Raji (cell line): ENCODE data around the gene ZNF57.
A peak's percentile ranks its signal among the peaks of the same experiment; 100 is the strongest.

ENCODE experiments used
- POLR2A ChIP-seq: IDR thresholded peaks from 2 replicates; pipeline ENCODE4 v1.6.1; 2011; ENCODE audit warnings: low read depth, low read length, control low read depth; ENCODE audit not compliant: insufficient read depth

The ZNF57 gene

DNA sequence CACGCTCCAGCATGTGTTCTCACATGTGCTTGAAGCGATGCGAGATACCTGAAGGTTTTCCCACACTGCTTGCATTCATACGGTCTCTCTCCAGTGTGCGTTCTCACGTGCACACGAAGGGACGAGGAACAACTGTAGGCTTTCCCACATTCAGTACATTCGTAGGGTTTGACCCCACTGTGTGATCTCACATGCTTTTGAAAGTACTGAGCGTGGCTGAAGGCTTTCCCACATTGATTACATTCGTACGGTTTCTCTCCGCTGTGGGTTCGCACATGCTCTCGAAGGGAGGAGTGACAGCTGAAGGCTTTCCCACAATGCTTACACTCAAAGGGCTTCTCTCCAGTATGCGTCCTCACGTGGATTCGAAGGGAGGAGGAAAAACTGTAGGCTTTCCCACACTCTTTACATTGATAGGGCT lies 32.8 kb downstream of the ZNF57 start:
- no peak for TF ChIP-seq POLR2A

DNA sequence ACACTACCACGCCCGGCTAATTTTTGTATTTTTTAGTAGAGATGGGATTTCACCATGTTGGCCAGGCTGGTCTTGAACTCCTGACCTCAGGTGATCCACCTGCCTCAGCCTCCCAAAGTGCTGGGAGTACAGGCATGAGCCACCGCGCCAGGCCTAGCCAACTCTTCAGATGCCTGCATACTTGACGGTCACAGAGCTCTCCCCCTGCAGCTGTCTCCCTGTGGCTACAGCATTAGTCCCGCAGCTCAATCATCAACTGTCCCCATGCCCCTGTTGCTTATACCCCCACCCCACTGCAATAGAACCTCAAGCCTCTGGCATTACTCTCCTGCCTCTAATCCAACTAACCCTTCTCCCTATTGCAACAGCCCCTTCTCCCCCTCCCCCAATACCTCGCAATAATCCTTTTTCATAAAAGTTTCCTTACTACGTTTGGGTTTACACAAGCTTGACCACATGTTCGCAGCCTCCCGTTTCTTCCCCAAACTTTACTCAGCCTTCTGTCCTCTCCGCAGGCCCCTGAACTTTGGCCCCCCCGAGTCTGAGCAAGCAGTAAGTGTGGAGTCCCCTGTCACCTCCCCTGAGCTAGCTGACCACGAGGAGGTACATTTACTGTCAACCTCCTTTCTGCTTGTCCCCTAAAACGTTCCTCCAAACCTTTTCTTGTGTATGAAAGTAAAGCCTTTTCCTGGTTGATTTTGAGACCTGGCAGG lies 42.4 kb downstream of the ZNF57 start:
- no peak for TF ChIP-seq POLR2A

DNA sequence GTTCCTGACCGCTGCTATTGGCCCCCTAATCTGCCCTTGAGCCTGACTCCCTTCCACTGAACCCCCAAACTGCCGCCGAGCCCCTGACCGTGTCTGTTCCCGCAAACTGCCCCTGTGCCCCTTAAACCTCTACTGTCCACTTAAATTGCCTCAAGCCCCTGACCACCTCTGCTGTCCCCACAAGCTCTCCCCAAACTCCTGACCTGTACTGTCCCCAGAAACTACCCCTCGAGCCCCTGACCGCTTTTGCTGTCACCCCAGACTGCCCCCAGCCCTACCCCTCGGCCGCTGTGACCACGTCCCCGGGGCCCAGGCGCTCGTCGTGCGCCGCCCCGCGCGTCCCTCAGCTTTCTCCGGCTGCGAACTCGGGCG lies 43.7 kb downstream of the ZNF57 start:
- TF ChIP-seq POLR2A: no peak

DNA sequence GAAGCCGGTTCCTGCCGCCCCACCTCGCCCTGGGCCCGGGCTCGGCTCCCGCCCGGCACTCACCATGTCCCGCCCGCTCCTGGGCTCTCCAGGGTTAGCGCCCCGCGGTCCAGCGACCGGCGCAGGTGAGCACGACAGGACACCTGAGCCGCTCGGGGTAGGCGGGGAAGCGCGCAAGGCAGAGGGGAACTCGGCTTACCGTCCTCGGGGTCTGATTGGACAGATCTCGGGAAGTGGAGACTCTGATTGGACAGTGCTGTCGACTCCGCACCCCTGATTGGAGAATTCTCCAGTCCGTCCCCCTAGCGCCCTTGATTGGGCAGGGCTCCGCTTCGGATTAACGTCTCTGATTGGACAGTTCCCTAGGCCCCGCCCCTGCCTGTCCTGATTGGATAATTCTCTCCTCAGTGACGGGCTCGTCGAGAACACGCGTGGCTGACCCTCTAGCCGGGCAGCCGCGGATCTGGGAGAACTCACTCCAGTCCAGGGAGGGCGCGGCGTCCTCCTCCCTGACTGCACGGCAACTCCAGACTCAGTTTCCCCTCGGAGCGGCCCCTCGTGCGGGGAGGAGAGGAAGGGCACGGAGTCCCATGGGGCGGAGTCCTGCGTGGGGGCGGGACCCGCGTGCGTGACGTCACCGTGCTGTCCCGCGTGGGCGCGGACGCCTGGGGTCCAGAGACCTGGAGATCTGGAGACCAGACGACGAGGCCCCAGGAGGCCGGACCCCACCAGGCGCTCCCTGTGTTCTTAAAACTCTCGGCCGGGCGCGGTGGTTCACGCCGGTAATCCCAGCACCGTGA lies 44.2 kb downstream of the ZNF57 start, which contains the start of gene ZNF77:
ZNF77 (minus strand) TSS at position 197 of the 800 bp plus-strand sequence; CDS start at position 66, 131 bp downstream.
- peak; percentile 80 for TF ChIP-seq POLR2A

DNA sequence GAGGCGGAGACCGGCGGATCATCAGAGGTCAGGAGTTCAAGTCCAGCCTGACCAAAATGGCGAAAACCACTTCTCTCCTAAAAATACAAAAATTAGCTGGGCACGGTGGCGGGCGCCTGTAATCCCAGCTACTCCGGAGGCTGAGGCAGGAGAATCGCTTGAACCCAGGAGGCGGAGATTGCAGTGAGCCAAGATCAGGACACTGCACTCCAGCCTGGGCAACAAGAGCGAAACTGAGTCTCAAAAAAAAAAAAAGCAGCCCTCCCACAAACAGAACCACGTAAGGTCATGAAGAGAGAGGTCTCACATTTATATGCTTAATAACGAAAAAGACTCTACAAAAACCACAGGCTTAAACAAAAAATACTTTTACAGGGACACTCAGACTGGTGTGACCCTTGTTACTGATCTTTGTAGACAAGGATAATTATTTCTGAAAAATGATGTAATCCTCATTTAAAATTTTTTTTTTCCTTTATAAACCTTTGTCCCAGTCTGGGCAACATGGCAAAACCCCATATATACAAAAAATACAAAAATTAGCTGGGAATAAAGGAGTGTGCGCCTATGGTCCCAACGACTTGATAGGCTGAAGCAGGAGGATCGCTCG lies 45.0 kb downstream of the ZNF57 start:
- no peak for TF ChIP-seq POLR2A

DNA sequence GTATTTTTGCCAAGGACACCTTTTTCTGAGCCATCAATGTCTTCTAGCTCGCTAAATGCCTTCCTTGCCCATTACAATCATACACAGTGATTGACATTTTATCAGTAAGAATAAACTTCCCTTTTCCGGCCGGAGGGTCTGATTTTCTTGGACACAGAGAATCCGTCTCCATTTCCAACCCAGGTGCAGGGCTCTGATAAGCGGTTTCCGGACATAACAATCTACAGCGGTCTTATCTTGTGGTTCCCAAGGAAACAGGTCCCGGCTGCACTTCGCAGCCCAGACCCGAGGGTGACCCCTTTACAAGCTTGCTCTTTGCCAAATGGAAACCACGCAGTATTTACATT lies 49.2 kb downstream of the ZNF57 start:
- TF ChIP-seq POLR2A: no peak

DNA sequence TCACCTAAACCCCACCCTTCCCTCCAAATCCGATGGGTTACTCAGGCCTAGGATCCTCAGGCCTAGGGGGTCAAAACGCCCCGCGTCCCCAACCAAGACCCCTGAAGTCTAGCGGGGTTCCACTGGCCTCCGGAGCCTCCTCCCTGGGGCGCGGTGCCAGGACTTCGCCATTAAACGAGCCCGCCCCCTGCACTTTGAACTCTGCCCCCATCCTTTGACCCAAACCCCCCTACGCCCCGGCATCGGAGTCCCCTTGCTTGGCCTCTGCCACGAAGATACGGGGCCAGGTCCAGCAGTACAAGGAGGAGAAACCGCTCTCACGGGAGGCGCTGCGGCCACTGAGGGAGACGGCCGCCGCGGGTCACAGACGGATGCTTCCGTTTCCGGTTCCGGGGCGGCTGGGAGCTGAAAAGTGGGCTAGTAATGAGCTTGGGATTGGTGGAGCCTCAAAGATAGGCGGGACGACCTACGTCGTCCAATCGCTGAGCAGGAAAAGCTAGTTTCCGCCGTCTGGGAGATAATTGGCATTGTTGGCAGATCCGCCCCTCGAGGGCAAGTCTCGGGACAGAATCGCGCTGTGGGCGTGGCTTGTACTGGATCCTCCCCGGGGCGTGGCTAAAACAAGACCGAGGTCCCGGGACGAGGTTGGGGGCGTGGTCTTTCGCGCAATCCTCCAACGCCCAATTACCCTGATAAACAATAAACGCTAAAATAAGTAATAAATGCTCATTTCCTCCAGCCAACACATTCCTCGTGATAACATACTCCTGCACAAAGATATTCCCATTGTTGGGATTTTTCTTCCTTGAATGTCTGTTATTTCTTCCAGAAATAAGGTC lies 49.8 kb downstream of the ZNF57 start:
- peak; percentile 93 for TF ChIP-seq POLR2A

DNA sequence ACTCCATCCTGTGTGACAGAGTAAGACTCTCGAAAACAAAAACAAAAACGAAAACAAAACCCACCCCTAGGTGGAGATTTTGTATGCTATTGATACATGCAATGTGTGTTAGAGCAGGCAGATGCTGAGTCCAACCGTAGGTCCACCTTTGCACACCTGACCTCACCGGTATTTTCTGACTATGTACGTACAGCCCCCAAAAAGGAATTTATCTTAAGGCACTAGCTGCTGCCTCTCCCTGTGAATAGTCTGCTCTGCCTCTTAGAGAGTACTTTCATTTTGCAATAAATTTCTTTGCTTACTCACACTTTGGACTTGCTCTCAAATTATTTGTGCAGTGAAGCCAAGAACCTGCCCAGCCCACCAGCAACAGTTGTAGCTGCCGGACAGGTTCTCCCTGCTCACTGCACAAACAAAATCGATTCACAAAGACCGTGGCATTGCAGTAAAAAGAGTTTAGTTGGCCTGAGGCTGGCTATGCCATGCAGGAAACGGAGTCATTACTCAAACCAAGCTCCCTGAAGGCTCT lies 52.3 kb downstream of the ZNF57 start:
- TF ChIP-seq POLR2A: no peak

DNA sequence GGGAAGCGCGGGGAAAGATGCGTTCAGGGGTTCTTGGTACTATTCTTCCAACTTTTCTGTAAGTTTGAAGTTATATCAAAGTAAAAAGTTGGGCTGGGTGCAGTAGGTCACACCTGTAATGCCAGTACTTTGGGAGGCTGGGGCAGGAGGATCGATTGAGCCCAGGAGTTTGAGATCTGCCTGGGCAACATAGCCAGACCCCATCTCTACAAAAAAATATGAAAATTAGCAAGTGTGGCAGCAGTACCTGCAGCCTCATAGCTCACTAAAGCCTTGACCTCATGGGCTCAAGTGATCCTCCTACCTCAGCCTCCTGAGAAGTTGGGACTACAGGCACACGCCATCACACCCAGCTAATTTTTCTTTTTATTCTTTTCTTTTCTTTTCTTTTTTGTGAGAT lies 56.4 kb downstream of the ZNF57 start:
- no peak for TF ChIP-seq POLR2A

DNA sequence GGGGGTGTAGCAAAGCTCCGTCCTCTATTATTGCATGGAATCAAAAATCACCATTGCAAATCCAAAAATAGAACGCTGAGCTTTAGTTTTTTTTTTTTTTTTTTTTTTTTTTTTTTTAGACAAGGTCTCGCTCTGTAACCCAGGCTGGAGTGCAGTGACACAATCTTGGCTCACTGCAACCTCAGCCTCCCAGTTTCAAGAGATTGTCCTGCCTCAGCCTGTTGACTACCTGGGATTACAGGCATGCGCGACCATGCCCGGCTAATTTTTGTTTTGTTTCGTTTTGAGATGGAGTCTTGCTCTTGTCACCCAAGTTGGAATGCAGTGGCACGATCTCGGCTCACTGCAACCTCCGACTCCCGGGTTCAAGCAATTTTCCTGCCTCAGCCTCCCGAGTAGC lies 59.4 kb downstream of the ZNF57 start:
- TF ChIP-seq POLR2A: no peak

DNA sequence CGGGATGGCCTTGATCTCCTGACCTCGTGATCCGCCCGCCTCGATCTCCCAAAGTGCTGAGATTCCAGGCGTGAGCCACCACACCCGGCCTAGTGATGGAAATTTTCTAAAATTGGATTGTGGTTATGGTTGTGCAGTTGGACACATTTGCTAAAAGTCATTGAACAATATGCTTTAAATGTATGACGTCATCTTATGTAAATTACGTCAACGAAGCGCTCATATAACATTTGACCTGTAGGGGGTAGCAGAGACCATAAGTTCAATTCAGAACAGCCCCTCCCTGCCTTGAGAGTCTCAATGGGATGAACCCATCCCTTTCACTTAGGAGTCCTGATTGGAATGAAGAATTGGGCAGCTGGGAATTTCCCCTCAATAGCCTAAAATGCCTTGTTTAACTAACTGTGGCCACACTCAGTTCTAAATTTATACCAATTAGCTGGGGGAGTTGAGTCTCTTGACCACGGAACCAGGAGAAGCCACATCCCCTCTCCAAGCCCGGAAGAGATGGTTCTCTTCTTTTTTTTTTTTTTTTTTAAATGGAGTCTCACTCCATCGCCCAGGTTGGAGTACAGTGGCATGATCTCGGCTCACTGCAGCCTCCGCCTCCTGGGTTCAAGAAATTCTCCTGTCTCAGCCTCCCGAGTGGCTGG lies 61.4 kb downstream of the ZNF57 start:
- no peak for TF ChIP-seq POLR2A

DNA sequence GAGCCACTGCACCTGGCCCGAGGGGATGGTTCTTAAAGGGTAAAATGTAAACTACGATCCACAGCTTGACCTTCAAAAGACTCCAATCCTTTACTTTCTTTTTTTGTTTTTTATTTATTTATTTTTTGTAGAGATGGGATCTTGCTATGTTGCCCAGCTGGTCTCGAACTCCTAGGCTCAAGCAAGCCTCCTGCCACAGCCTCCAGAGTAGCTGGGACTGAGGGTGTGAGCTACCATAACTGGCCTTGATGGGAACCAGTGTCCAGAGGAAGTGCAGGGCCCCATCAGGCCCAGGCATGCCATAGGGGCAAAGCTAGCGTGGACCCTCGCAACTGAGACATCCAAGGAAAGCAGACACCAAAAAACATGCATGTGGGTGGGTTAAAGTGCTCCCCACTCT lies 62.4 kb downstream of the ZNF57 start:
- TF ChIP-seq POLR2A: no peak

DNA sequence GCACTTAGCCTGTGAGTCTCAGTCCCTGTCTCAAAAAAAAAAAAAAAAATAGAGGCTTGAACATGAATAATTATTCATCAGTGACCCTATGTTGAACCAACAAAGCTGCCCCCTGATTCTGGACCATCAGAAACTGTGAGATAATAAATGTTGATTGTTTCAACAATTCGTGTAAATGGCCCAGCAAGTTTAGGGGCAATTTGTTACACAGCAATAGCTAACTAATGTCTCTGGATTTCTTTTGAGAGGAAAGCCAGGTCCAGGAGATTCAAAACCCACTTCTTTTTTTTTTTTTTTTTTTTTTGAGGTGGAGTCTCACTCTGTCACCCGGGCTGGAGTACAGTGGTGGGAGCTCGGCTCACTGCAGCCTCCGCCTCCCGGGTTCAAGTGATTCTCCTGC lies 64.1 kb downstream of the ZNF57 start:
- TF ChIP-seq POLR2A: no peak

DNA sequence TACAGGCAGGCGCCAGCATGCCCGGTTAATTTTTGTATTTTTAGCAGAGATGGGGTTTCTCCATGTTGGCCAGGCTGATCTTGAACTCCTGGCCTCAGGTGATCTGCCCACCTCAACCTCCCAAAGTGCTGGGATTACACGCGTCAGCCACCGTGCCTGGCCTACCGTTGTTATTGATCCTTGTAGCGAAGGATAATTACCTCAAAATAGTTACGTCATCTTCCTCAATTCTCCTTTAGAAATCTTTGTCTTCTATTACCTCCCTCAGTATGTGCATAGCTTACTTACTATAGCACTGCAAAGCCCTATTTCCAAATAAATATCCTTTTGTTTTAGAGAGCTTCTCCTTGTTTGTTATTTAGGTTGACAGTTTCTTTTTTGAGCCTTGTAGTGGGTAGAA lies 67.2 kb downstream of the ZNF57 start:
- TF ChIP-seq POLR2A: no peak
